ENCODE data around the gene COG4.

Gene COG4

GRCh38 chr16:70482624-70483023 is 40.7 kb downstream of the COG4 start:
- in situ Hi-C loops (cut with MboI; ENCODE audit: low sequenced_read_pairs), result no loop called here

- in situ Hi-C loops (cut with MboI; ENCODE audit: low sequenced_read_pairs), result no loop called here
These were observed 41.3 kb downstream of the COG4 start for GRCh38 chr16:70481929-70482536.

GRCh38 chr16:70480127-70481105 is 42.9 kb downstream of the COG4 start:
- in situ Hi-C loops (cut with MboI; ENCODE audit: low sequenced_read_pairs), result no loop called here

GRCh38 chr16:70478912-70479341 is 44.4 kb downstream of the COG4 start:
- in situ Hi-C loops (cut with MboI; ENCODE audit: low sequenced_read_pairs), result no loop called here

- in situ Hi-C loops (cut with MboI; ENCODE audit: low sequenced_read_pairs), result no loop called here
These were observed 45.2 kb downstream of the COG4 start for GRCh38 chr16:70478169-70478568.

- in situ Hi-C loops (cut with MboI; ENCODE audit: low sequenced_read_pairs), result no loop called here
These were observed 46.9 kb downstream of the COG4 start for GRCh38 chr16:70476272-70477020.

- in situ Hi-C loops (cut with MboI; ENCODE audit: low sequenced_read_pairs), result no loop called here
These were observed 48.1 kb downstream of the COG4 start for GRCh38 chr16:70475054-70475871.

GRCh38 chr16:70474320-70475053 is 48.9 kb downstream of the COG4 start:
- in situ Hi-C loops (cut with MboI; ENCODE audit: low sequenced_read_pairs), result no loop called here

- in situ Hi-C loops (cut with MboI; ENCODE audit: low sequenced_read_pairs), result no loop called here
These were observed 49.7 kb downstream of the COG4 start for GRCh38 chr16:70473446-70474319.

GRCh38 chr16:70472786-70473433 is 50.4 kb downstream of the COG4 start:
- in situ Hi-C loops (cut with MboI; ENCODE audit: low sequenced_read_pairs), result no loop called here

- in situ Hi-C loops (cut with MboI; ENCODE audit: low sequenced_read_pairs), result no loop called here
These were observed 52.4 kb downstream of the COG4 start for GRCh38 chr16:70470927-70471341.

GRCh38 chr16:70470141-70470926 is 53.0 kb downstream of the COG4 start:
- in situ Hi-C loops (cut with MboI; ENCODE audit: low sequenced_read_pairs), result no loop called here

GRCh38 chr16:70468776-70469525 is 54.4 kb downstream of the COG4 start:
- in situ Hi-C loops (cut with MboI; ENCODE audit: low sequenced_read_pairs), result no loop called here

- in situ Hi-C loops (cut with MboI; ENCODE audit: low sequenced_read_pairs), result no loop called here
These were observed 55.7 kb downstream of the COG4 start for GRCh38 chr16:70467608-70468007.

GRCh38 chr16:70467113-70467512 is 56.2 kb downstream of the COG4 start:
- in situ Hi-C loops (cut with MboI; ENCODE audit: low sequenced_read_pairs), result no loop called here

GRCh38 chr16:70466805-70467076 is 56.6 kb downstream of the COG4 start:
- in situ Hi-C loops (cut with MboI; ENCODE audit: low sequenced_read_pairs), result no loop called here
